RWPE1 (cell line): Measurements from ENCODE around the gene TNP1.

Experiments used
- CTCF ChIA-PET: fragments of 350-600 bp; sonication (Branson Sonifier 250); formaldehyde crosslinking; extraction: SDS; loops from one replicate; lab custom pipeline; 2021; lab: Yijun Ruan, JAX
- POLR2A ChIA-PET: fragments of 400-600 bp; formaldehyde crosslinking; extraction: SDS; loops from one replicate; lab custom pipeline; 2020; ENCODE audit warnings: antibody characterized with exemption; ENCODE audit not compliant: low non-redundant PET; lab: Yijun Ruan, JAX
- DNase-seq: peaks from one replicate; pipeline ENCODE4 v3.0.0; 2012; ENCODE audit warnings: low spot score
- H3K27ac ChIP-seq: fragments of 450-650 bp; 2 replicates; pipeline ENCODE4 v1.5.1; 2017
- TF ChIP-seq, protein P1 (sequence below): fragments of 450-650 bp; conservative IDR thresholded peaks from 2 replicates; pipeline ENCODE4 v1.5.1; 2017; ENCODE audit warnings: low read depth, mild to moderate bottlenecking

The TNP1 gene

GRCh38 chr2:216879727-216880508, 20.1 kb upstream of the TNP1 start:
- ChIA-PET POLR2A (no interaction called here), CTCF (no interaction called here)
- DNase-seq, result no peak
- H3K27ac ChIP-seq, result no peak overlapping the region
- TF ChIP-seq, protein P1, sequence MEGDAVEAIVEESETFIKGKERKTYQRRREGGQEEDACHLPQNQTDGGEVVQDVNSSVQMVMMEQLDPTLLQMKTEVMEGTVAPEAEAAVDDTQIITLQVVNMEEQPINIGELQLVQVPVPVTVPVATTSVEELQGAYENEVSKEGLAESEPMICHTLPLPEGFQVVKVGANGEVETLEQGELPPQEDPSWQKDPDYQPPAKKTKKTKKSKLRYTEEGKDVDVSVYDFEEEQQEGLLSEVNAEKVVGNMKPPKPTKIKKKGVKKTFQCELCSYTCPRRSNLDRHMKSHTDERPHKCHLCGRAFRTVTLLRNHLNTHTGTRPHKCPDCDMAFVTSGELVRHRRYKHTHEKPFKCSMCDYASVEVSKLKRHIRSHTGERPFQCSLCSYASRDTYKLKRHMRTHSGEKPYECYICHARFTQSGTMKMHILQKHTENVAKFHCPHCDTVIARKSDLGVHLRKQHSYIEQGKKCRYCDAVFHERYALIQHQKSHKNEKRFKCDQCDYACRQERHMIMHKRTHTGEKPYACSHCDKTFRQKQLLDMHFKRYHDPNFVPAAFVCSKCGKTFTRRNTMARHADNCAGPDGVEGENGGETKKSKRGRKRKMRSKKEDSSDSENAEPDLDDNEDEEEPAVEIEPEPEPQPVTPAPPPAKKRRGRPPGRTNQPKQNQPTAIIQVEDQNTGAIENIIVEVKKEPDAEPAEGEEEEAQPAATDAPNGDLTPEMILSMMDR, result no peak

DNA sequence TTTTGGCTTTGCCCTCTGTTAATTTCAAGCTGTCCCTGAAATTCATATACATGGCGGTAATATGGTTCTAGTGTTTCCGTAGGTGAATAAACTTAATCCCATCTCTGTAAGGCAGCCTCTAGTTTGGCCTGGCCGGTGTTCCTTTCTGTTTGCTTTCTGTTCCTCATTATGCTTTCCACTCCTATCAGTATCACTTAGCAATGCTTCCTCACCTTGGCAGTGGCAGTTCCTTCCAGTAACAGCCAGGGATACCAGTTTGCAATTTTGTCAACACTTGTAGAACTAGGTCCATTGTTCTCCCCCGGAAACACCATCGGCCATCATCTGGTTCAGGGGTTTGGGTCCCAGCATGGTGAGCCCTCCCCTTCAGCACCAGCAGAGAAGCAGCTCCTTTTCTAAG, 18.2 kb upstream of the TNP1 start:
- DNase-seq, result no peak
- CTCF ChIA-PET, result no interaction called here
- no peak overlapping the region for H3K27ac ChIP-seq
- POLR2A ChIA-PET, result no interaction called here
- TF ChIP-seq, protein P1, result no peak

DNA sequence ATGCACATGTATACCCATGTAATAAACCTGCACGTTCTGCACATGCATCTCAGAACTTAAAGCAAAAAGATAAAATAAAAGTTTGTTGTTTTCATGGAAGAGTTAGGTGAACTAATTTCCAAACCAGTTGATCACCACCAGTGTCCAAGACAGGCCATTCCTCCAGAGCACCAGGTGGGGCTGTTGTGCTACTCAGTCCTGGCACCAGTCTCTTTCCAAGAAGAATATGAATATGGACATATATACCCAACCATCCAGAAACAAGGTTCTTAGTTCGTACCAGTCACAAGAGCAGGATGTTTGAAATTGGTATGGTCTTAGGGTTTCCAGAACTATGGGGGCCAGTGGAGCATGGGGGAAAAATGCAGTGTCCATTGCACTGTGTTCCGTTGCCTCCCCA, 17.2 kb upstream of the TNP1 start:
- POLR2A ChIA-PET, result no interaction called here
- CTCF ChIA-PET, result no interaction called here
- TF ChIP-seq, protein P1, result no peak
- H3K27ac ChIP-seq, result no peak overlapping the region
- no peak for DNase-seq

DNA sequence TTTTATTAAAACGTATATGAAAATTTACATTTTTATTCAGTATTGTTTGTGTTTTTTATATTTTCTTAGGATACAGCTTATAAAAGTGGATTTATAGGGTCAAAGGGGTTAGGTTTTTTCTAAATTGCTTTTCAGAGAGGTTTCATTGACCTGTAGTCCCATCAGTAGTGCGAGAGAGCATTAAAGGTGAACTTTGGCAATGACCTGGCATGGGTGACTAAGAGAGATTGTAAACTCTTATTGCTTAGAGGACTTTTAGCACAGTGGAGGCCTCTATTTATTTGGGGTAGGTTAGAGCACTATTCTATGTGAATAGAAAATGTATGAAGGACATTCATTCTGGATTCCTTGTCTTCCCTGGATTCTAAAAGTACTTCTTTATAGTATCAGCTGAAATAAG, 16.0 kb upstream of the TNP1 start:
- no peak overlapping the region for H3K27ac ChIP-seq
- CTCF ChIA-PET, result interaction anchor here (0.5 kb wide), 1 partner anchor 209 kb away, joined by 3 read pairs; no protein-coding TSS in a partner anchor
- TF ChIP-seq, protein P1, result no peak
- POLR2A ChIA-PET, result no interaction called here
- no peak for DNase-seq

GRCh38 chr2:216873573-216873972, 13.7 kb upstream of the TNP1 start:
- H3K27ac ChIP-seq, result no peak overlapping the region
- ChIA-PET CTCF (interaction anchor here (1.6 kb wide), 1 partner anchor 35 kb away, joined by 3 read pairs; no protein-coding TSS in a partner anchor), POLR2A (no interaction called here)
- no peak for DNase-seq
- TF ChIP-seq, protein P1, result no peak

DNA sequence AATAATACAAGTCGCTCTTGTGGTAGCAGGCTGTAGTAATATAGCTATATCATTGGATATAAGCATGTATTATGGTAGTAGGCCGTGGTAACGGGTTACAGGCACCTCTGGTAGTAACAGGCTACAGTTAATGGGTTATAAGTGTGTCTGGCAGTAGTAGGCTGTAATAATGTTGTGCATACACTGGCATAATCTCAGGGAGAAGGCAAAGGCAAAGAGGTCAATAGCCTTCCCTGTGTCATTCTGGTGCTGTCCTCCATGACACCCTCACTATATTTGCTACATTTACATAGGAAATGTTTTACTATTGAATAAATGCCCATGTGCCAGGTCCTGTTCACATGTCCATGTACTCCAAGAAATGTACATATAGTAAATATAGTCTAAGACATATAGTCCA, 12.8 kb upstream of the TNP1 start:
- ChIA-PET CTCF (no interaction called here), POLR2A (no interaction called here)
- DNase-seq, result no peak
- TF ChIP-seq, protein P1, result no peak
- H3K27ac ChIP-seq, result no peak overlapping the region
